ENCODE results near the gene SLC2A5.
A peak's percentile ranks its signal among the peaks of the same experiment; 100 is the strongest.

SLC2A5 gene

DNA sequence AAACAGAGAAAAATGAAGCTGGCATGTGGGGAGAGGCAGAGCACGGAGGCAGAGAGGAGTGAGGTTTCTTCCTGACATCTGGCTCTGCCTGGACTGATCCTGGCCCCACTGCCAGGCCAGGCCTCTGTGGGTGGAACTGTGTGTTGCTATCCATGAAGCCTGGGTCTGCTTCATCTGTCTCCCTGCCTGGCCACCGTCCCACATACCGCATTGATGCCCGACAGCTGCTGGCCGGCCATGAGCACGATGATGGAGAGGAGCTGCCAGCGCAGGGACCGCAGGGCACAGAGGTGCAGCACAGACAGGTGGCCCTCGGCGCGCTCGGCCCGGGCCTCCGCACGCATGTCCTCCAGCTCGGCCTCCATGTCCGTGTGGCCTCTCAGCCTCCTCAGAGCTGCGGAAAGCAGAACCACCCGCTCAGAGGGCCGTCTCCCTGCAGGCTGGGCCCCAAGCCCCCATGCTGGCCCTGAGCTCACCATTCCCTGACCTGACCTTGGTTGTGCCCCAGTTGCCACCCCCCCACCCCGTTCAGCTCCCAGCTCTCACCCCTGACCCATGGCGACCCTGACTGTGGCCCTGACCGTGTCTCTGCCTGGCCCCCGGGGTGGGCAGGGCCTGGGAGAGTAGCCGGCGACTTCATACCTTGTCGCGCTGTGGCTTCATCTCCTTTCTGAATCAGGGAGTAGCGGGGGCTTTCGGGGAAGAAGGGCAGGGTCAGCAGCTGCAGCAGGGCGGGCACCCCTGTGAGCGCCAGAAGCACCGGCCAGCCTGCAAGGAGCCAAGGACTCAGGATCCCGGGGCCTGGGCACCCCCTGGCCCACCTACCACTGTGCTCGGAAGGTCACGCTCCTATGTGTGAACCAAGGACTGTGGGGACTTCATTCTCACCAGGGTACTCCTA is 54.7 kb downstream of the SLC2A5 start:
- peak overlapping the region; percentile 64 for H3K4me2 ChIP-seq
- H3K27ac ChIP-seq, result peak overlapping the region; percentile 52
- H3K9me3 ChIP-seq, result no peaks in the 10 kb centered on the region
- no peak overlapping the region for H3K4me3 ChIP-seq
- H3K27me3 ChIP-seq, result no peaks in the 10 kb centered on the region
- peaks cover 89% of the 10 kb centered on the region for H3K4me1 ChIP-seq
- TF ChIP-seq Cebpa-rat (IDR thresholded peaks at IDR 0.05), result no peak
- H3K9ac ChIP-seq, result no peak overlapping the region
- H4K20me1 ChIP-seq, result no peaks in the 10 kb centered on the region
- no peaks in the 10 kb centered on the region for H3K36me3 ChIP-seq

DNA sequence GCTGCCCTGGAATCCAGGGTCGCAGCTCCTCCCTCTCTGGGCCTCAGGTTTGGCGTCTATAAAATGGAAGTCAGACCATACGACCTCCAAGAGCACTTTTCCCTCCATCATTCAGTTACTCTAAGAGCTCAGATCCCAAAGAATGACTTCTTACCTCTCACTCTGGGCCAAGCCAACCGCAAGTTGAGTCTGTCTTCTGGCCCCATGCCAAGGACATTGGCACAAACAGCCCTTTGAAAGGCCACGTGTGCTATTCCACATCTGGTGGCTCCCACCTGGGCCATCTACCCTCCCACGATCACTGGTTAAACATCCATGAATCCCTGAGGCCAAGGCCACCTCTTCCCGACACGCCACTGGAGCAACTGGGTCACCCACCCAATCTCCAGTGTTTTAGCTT is 55.6 kb downstream of the SLC2A5 start:
- Histone ChIP-seq H4K20me1 (no peaks in the 10 kb centered on the region), H3K4me2 (peak overlapping the region; percentile 64; the same call in 1 of the 2 replicates), H3K36me3 (no peaks in the 10 kb centered on the region), H3K4me1 (peaks cover 87% of the 10 kb centered on the region), H3K27me3 (no peaks in the 10 kb centered on the region), H3K4me3 (no peak overlapping the region), H3K27ac (no peak overlapping the region), H3K9me3 (no peaks in the 10 kb centered on the region), H3K9ac (no peak overlapping the region)
- TF ChIP-seq Cebpa-rat (IDR thresholded peaks at IDR 0.05), result no peak

- Histone ChIP-seq H3K9me3 (no peaks in the 10 kb centered on the region), H3K4me2 (peak overlapping the region; percentile 83), H3K9ac (0 out of 2 replicates have a peak overlapping the region, but pooled peaks have one; percentile 15), H3K4me1 (peaks cover 80% of the 10 kb centered on the region), H3K4me3 (no peak overlapping the region), H3K27me3 (no peaks in the 10 kb centered on the region), H4K20me1 (no peaks in the 10 kb centered on the region), H3K27ac (no peak overlapping the region), H3K36me3 (no peaks in the 10 kb centered on the region)
- TF ChIP-seq Cebpa-rat (IDR thresholded peaks at IDR 0.05), result no peak
Observed at GRCh38 chr1:9010781-9011323, 58.6 kb downstream of the SLC2A5 start.

- Histone ChIP-seq H3K4me1 (peaks cover 77% of the 10 kb centered on the region), H3K4me2 (peak overlapping the region; percentile 83), H3K9me3 (no peaks in the 10 kb centered on the region), H3K36me3 (no peaks in the 10 kb centered on the region), H3K27me3 (no peaks in the 10 kb centered on the region), H3K27ac (no peak overlapping the region), H3K4me3 (no peak overlapping the region), H3K9ac (no peak overlapping the region), H4K20me1 (no peaks in the 10 kb centered on the region)
- no peak for TF ChIP-seq Cebpa-rat (IDR thresholded peaks at IDR 0.05)
Observed at GRCh38 chr1:9009438-9010370, 59.7 kb downstream of the SLC2A5 start.

- H3K4me3 ChIP-seq, result 0 out of 2 replicates have a peak overlapping the region, but pooled peaks have one; percentile 17
- no peaks in the 10 kb centered on the region for H3K9me3 ChIP-seq
- peaks cover 73% of the 10 kb centered on the region for H3K4me1 ChIP-seq
Observed at GRCh38 chr1:9008236-9008635, 61.2 kb downstream of the SLC2A5 start.

GRCh38 chr1:9006956-9007615 is 62.3 kb downstream of the SLC2A5 start:
- 0 out of 2 replicates have a peak overlapping the region, but pooled peaks have one; percentile 9 for H3K9ac ChIP-seq
- peak overlapping the region; percentile 79 for H3K4me2 ChIP-seq
- no peaks in the 10 kb centered on the region for H3K9me3 ChIP-seq
- H3K27ac ChIP-seq, result 0 out of 2 replicates have a peak overlapping the region, but pooled peaks have one; percentile 2
- H3K27me3 ChIP-seq, result no peaks in the 10 kb centered on the region
- no peaks in the 10 kb centered on the region for H3K36me3 ChIP-seq
- H4K20me1 ChIP-seq, result no peaks in the 10 kb centered on the region
- peaks cover 71% of the 10 kb centered on the region for H3K4me1 ChIP-seq
- no peak overlapping the region for H3K4me3 ChIP-seq
- no peak for TF ChIP-seq Cebpa-rat (IDR thresholded peaks at IDR 0.05)

More at GRCh38 chr1:9008236-9008635, 61.2 kb downstream of the SLC2A5 start:
- H3K27ac ChIP-seq, result no peak overlapping the region
- no peaks in the 10 kb centered on the region for H3K27me3 ChIP-seq
- no peak overlapping the region; the same call in 1 of the 2 replicates for H3K9ac ChIP-seq
- H3K36me3 ChIP-seq, result no peaks in the 10 kb centered on the region
- no peak for TF ChIP-seq Cebpa-rat (IDR thresholded peaks at IDR 0.05)
- H3K4me2 ChIP-seq, result peak overlapping the region; percentile 79
- H4K20me1 ChIP-seq, result no peaks in the 10 kb centered on the region

DNA sequence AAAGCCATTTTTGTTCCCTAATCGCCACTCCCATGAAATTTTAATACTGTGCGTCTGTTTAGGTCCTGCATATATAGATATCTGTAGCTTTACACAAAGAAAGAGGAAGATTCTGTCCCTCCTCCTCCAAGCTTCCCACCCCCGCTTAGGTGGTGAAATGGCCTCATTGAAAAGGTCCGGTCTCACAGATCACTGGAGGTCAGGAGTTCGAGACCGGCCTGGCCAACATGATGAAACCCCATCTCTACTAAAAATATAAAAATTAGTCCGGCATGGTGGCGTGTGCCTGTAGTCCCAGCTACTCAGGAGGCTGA is 64.1 kb downstream of the SLC2A5 start:
- Histone ChIP-seq H3K9ac (no peak overlapping the region), H3K4me1 (peaks cover 53% of the 10 kb centered on the region), H3K27ac (no peak overlapping the region), H3K27me3 (no peaks in the 10 kb centered on the region), H4K20me1 (no peaks in the 10 kb centered on the region), H3K9me3 (no peaks in the 10 kb centered on the region), H3K36me3 (no peaks in the 10 kb centered on the region), H3K4me2 (peak overlapping the region; percentile 79; the same call in 1 of the 2 replicates), H3K4me3 (no peak overlapping the region)
- TF ChIP-seq Cebpa-rat (IDR thresholded peaks at IDR 0.05), result no peak

- peaks cover 48% of the 10 kb centered on the region for H3K4me1 ChIP-seq
- H3K9me3 ChIP-seq, result no peaks in the 10 kb centered on the region
- H3K36me3 ChIP-seq, result no peaks in the 10 kb centered on the region
- H3K27ac ChIP-seq, result no peak overlapping the region
- TF ChIP-seq Cebpa-rat (IDR thresholded peaks at IDR 0.05), result no peak
- H4K20me1 ChIP-seq, result no peaks in the 10 kb centered on the region
- no peak overlapping the region; the same call in 1 of the 2 replicates for H3K9ac ChIP-seq
- no peaks in the 10 kb centered on the region for H3K27me3 ChIP-seq
- peak overlapping the region; percentile 79 for H3K4me2 ChIP-seq
- H3K4me3 ChIP-seq, result no peak overlapping the region
Observed at GRCh38 chr1:9004700-9005394, 64.6 kb downstream of the SLC2A5 start.
